Measurements from ENCODE around the gene GKN1. TPM values are rescaled to one million over a fixed set of nuclear protein-coding genes. Genes with fewer than 3 reads are reported as not detected.

GKN1 gene
- total RNA-seq, 4 donors from 2014 or later = 2.5 TPM; not detected in 3

- Histone ChIP-seq H3K27ac (peak overlapping the region in 1 of 4 donors; percentile 42), H3K4me1 (peaks cover 6 to 39% (median 28%) of the 10 kb centered on the region in 3 donors), H3K27me3 (no peaks in the 10 kb centered on the region), H3K4me3 (no peak overlapping the region), H3K9me3 (no peaks in the 10 kb centered on the region), H3K36me3 (no peaks in the 10 kb centered on the region)
- intact Hi-C loops (cut with DNase I) = no loop called here
- no peak for DNase-seq
- TF ChIP-seq, protein P1, sequence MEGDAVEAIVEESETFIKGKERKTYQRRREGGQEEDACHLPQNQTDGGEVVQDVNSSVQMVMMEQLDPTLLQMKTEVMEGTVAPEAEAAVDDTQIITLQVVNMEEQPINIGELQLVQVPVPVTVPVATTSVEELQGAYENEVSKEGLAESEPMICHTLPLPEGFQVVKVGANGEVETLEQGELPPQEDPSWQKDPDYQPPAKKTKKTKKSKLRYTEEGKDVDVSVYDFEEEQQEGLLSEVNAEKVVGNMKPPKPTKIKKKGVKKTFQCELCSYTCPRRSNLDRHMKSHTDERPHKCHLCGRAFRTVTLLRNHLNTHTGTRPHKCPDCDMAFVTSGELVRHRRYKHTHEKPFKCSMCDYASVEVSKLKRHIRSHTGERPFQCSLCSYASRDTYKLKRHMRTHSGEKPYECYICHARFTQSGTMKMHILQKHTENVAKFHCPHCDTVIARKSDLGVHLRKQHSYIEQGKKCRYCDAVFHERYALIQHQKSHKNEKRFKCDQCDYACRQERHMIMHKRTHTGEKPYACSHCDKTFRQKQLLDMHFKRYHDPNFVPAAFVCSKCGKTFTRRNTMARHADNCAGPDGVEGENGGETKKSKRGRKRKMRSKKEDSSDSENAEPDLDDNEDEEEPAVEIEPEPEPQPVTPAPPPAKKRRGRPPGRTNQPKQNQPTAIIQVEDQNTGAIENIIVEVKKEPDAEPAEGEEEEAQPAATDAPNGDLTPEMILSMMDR (IDR thresholded peaks at IDR 0.05) = no peak
- TF ChIP-seq POLR2A (IDR thresholded peaks at IDR 0.05) = no peak
- WGBS, 2 donors = 37 to 65% methylated on average over 2 to 5 of the region's 5 CpGs
Observed at GRCh38 chr2:68937346-68938055, 36.9 kb upstream of the GKN1 start.

GRCh38 chr2:68938938-68939337 is 35.5 kb upstream of the GKN1 start:
- no peaks in the 10 kb centered on the region for H3K27me3 ChIP-seq
- no peak for TF ChIP-seq POLR2A (IDR thresholded peaks at IDR 0.05)
- peaks cover 6 to 45% (median 28%) of the 10 kb centered on the region in 3 donors for H3K4me1 ChIP-seq
- H3K9me3 ChIP-seq = no peaks in the 10 kb centered on the region
- 83 to 92% methylated on average over 3 of the region's 3 CpGs for WGBS, 2 donors
- intact Hi-C loops (cut with DNase I) = no loop called here
- H3K4me3 ChIP-seq = no peak overlapping the region
- no peaks in the 10 kb centered on the region for H3K36me3 ChIP-seq
- no peak for DNase-seq
- no peak overlapping the region for H3K27ac ChIP-seq

- TF ChIP-seq, protein P1 (IDR thresholded peaks at IDR 0.05) = no peak
- TF ChIP-seq POLR2A (IDR thresholded peaks at IDR 0.05) = no peak
- H3K27me3 ChIP-seq = no peaks in the 10 kb centered on the region
- no peaks in the 10 kb centered on the region for H3K36me3 ChIP-seq
- no peak overlapping the region for H3K4me3 ChIP-seq
- no peaks in the 10 kb centered on the region for H3K9me3 ChIP-seq
- H3K4me1 ChIP-seq = peaks cover 6 to 39% (median 25%) of the 10 kb centered on the region in 3 donors
- H3K27ac ChIP-seq = no peak overlapping the region
- 80 to 91% methylated on average over 1 of the region's 1 CpG for WGBS, 2 donors
- intact Hi-C loops (cut with DNase I) = no loop called here
- no peak for DNase-seq
Observed at GRCh38 chr2:68939962-68940361, 34.5 kb upstream of the GKN1 start.

- TF ChIP-seq, protein P1 (IDR thresholded peaks at IDR 0.05) = no peak
- TF ChIP-seq POLR2A (IDR thresholded peaks at IDR 0.05) = no peak
- 69 to 83% methylated on average over 1 of the region's 1 CpG for WGBS, 2 donors
- no peaks in the 10 kb centered on the region for H3K27me3 ChIP-seq
- DNase-seq = no peak
- H3K4me1 ChIP-seq = peaks cover 6 to 34% (median 25%) of the 10 kb centered on the region in 3 donors
- H3K4me3 ChIP-seq = no peak overlapping the region
- H3K9me3 ChIP-seq = no peaks in the 10 kb centered on the region
- H3K27ac ChIP-seq = no peak overlapping the region
- intact Hi-C loops (cut with DNase I) = no loop called here
- H3K36me3 ChIP-seq = no peaks in the 10 kb centered on the region
Observed at GRCh38 chr2:68940369-68940768, 34.1 kb upstream of the GKN1 start.

DNA sequence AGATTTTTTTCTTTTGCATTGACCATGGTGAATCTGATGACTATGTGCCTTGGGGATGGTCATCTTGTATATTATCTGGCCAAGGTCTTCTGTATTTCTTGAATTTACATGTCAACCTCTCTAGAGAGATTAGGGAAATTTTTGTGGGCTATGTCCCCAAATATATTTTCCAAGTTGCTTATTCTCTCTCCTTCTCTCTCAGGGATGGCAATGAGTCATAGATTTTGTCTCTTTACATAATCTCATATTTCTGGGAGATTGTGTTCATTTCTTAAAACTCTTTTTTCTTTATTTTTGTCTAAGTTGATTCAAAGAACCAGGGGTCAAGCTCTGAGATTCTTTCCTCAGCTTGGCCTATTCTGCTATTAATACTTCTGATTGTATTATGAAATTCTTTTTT is 31.6 kb upstream of the GKN1 start:
- TF ChIP-seq POLR2A (IDR thresholded peaks at IDR 0.05) = no peak
- TF ChIP-seq, protein P1 (IDR thresholded peaks at IDR 0.05) = no peak
- no peak for DNase-seq
- Histone ChIP-seq H3K36me3 (no peaks in the 10 kb centered on the region), H3K4me1 (peaks cover 0 to 10% (median under 1%) of the 10 kb centered on the region in 3 donors), H3K27ac (no peak overlapping the region), H3K9me3 (no peaks in the 10 kb centered on the region), H3K27me3 (no peaks in the 10 kb centered on the region), H3K4me3 (no peak overlapping the region)
- intact Hi-C loops (cut with DNase I) = no loop called here
